Stimulated activated memory B cell treated with anti-CD40 and anti-IgM and Interleukin-4, amounts not matched to agents 10 μg/mL and 1 μg/mL and 100 μg/mL, for 72 hours (primary cell): ENCODE measurements around the gene RCAN1.
"Not testable (repeated sequence)": the region's sequence is repeated elsewhere in the genome, so short reads cannot be mapped to it uniquely, and the experiment has no call there.

Experiments used
- ATAC-seq: fragments of 150-1000 bp; cut with Tn5 transposase; 2 replicates; pipeline ENCODE4 v1.10.0; 2021
- H3K27ac Mint-ChIP-seq: one replicate; pipeline ENCODE4 v1.8.0; 2022; ENCODE audit warnings: mild to moderate bottlenecking, mixed read lengths
- H3K27me3 Mint-ChIP-seq: one replicate; pipeline ENCODE4 v1.8.0; 2022; ENCODE audit warnings: mixed read lengths
- H3K36me3 Mint-ChIP-seq: one replicate; pipeline ENCODE4 v1.8.0; 2022; ENCODE audit warnings: mixed read lengths
- H3K4me1 Mint-ChIP-seq: one replicate; pipeline ENCODE4 v1.8.0; 2022; ENCODE audit warnings: mixed read lengths
- H3K4me3 Mint-ChIP-seq: one replicate; pipeline ENCODE4 v1.8.0; 2022; ENCODE audit warnings: mild to moderate bottlenecking, moderate library complexity, mixed read lengths
- H3K9me3 Mint-ChIP-seq: one replicate; pipeline ENCODE4 v1.8.0; 2022; ENCODE audit warnings: mixed read lengths

Gene RCAN1

GRCh38 chr21:34467333-34467732, 147.6 kb downstream of the RCAN1 start:
- not testable (repeated sequence) for H3K27ac Mint-ChIP-seq, ATAC-seq, H3K36me3 Mint-ChIP-seq, H3K27me3 Mint-ChIP-seq, H3K4me3 Mint-ChIP-seq, H3K4me1 Mint-ChIP-seq, H3K9me3 Mint-ChIP-seq
